Measurements from ENCODE around the gene PNMA8C. TPM values are rescaled to one million over a fixed set of nuclear protein-coding genes. Genes with fewer than 3 reads are reported as not detected.

PNMA8C gene
- total and polyA plus RNA-seq, 11 donors = 0.07 to 0.19 (median 0.12) TPM; not detected in 3

DNA sequence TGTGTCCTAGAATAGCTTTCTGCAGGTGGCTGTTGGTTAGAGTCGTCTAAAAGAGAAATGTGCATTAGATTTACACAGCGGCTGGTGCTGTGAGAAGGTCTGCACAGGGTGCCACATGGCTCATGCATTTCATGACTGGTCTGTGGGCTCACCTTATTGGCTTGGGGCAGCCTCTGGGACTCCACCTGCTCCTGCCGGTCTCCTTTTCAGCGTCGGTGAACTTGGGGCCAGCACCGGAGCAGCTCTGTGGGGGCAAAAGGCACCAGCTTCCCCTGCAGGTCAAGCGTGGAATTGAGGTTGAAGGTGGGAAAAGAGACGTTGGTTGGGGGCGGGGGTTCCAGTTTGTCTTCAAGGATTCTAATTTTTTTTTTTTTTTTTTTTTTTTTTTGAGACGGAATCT, 3.1 kb upstream of the PNMA8C start:
- WGBS, 4 donors = 48 to 59% (median 54%) methylated on average over 10 of the region's 10 CpGs

DNA sequence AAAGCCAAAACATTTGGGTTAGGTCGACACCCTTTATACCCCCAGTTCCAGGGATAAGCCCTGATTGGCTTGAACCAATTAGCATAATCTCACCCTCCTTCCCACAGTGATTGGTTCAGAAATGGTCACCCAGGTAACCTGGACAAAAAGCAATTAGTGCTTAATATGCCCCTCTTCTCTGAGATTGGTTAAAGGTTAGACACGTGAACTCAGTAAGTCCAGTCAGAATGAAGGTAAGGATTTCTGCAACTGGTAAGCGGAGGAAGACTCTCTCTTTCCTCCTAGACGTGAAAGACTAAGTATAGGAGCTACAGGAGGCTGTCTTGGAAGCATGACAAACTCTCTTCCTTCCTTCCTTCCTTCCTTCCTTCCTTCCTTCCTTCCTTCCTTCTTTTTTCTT, 1.3 kb upstream of the PNMA8C start:
- Histone ChIP-seq H3K4me1 (peaks cover 0 to 20% (median 9%) of the 10 kb centered on the region in 12 donors), H3K27ac (no peak overlapping the region), H3K4me3 (no peak overlapping the region), H3K9me3 (no peaks in the 10 kb centered on the region), H3K27me3 (peaks cover 0 to 37% (median 0%) of the 10 kb centered on the region in 9 donors), H3K36me3 (no peaks in the 10 kb centered on the region)
- no peak for TF ChIP-seq CTCF (IDR thresholded peaks at IDR 0.05)
- ATAC-seq (no peak), DNase-seq (no peak)
- WGBS, 4 donors = 67 to 80% (median 76%) methylated on average over 4 of the region's 4 CpGs
- intact Hi-C loops (cut with DNase I) = no loop called here

More for the DNA sequence above, 3.1 kb upstream of the PNMA8C start:
- DNase-seq (no peak), ATAC-seq (no peak)
- TF ChIP-seq CTCF (IDR thresholded peaks at IDR 0.05) = no peak
- no peak for TF ChIP-seq POLR2A (IDR thresholded peaks at IDR 0.05)
- Histone ChIP-seq H3K4me1 (peaks cover 0 to 14% (median 9%) of the 10 kb centered on the region in 12 donors), H3K36me3 (no peaks in the 10 kb centered on the region), H3K27me3 (peaks cover 0 to 25% (median 0%) of the 10 kb centered on the region in 9 donors), H3K9me3 (no peaks in the 10 kb centered on the region), H3K4me3 (no peak overlapping the region), H3K27ac (no peak overlapping the region)
- intact Hi-C loops (cut with DNase I) = no loop called here

DNA sequence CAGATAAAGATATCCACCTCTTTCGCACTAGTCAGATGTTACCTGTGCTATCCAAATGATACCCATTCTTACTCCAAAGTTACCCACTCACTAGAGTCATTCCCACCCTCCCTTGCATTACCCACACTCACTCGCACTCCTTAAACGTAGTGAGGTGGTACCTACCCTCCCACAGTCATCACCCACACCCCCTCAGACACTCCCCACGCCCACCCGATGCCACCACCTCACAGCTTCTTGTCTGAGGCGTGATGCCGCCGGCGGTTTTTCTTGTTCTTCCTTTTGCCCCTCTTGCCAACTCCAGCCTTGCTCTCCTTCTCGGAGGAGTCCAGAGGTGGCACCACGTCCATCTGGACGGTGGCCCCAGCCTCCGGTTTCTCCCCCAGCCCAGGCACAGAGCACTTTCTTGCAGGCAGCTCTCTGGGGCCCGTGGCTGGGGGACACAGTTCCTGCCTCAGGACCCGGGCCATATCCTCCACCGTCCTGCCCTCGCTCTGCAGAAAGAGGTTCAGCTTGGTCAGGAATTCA, 1.2 kb downstream of the PNMA8C start:
- DNase-seq (no peak), ATAC-seq (no peak)
- no peak overlapping the region for H3K4me3 ChIP-seq
- intact Hi-C loops (cut with DNase I) = loop anchor here in 1 of 10 donors (2.0 kb wide), 1 partner anchor 43 kb away; the partner anchor contains the start of gene PNMA8A
- no peaks in the 10 kb centered on the region for H3K9me3 ChIP-seq
- H3K27ac ChIP-seq = no peak overlapping the region
- no peak for TF ChIP-seq CTCF (IDR thresholded peaks at IDR 0.05)
- no peak for TF ChIP-seq POLR2A (IDR thresholded peaks at IDR 0.05)
- 86 to 88% (median 86%) methylated on average over 17 of the region's 17 CpGs for WGBS, 4 donors
- no peaks in the 10 kb centered on the region for H3K36me3 ChIP-seq
- H3K27me3 ChIP-seq = peaks cover 0 to 44% (median 0%) of the 10 kb centered on the region in 9 donors
- peaks cover 0 to 21% (median 9%) of the 10 kb centered on the region in 12 donors for H3K4me1 ChIP-seq

- no peaks in the 10 kb centered on the region for H3K36me3 ChIP-seq
- peak overlapping the region in 6 of 12 donors; percentile 5 to 67 (median 34) for H3K27ac ChIP-seq
- ATAC-seq (peak; percentile 61 to 90 (median 82)), DNase-seq (peak in 4 of 5 donors; percentile 79 to 85 (median 84))
- H3K9me3 ChIP-seq = no peaks in the 10 kb centered on the region
- 2 to 7% (median 2%) methylated on average over 21 to 32 of the region's 32 CpGs for WGBS, 4 donors
- no peak for TF ChIP-seq CTCF (IDR thresholded peaks at IDR 0.05)
- no peak for TF ChIP-seq POLR2A (IDR thresholded peaks at IDR 0.05)
- H3K4me3 ChIP-seq = peak overlapping the region; percentile 26 to 66 (median 52)
- peaks cover 0 to 21% (median 9%) of the 10 kb centered on the region in 12 donors for H3K4me1 ChIP-seq
- H3K27me3 ChIP-seq = peaks cover 0 to 44% (median 0%) of the 10 kb centered on the region in 9 donors
- intact Hi-C loops (cut with DNase I) = loop anchor here in 1 of 10 donors (2.0 kb wide), 1 partner anchor 44 kb away; the partner anchor contains the start of gene PNMA8A
Measured at GRCh38 chr19:46426506-46427162, 2.1 kb downstream of the PNMA8C start.

Data from heart left ventricle (tissue), 16 donors.